ENCODE results near the gene HLA-DOB.

DNA sequence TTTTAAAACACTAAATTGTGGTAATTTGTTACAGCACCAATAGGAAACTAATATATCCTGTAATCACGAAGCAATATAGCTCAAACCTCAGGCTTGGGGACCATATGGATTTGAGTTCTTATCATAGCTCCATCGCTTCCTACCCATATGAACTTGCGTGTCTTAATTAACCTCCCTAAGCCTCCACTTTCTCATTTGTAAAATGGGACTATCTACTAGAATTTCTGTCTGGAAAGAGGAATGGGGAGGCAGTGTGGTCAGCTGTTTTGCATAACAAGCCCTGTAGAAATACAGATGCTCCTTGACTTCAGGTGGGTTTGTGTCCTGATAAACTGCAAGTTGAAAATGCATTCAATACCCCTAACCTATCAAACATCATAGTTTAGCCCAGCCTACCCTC is 17.1 kb downstream of the HLA-DOB start:
- TF ChIP-seq POLR2A (IDR thresholded peaks at IDR 0.05; ENCODE audit: low read depth, low read length) (no peak), POLR2AphosphoS5 (IDR thresholded peaks at IDR 0.05; ENCODE audit: low read depth, low read length) (no peak), TAF1 (IDR thresholded peaks at IDR 0.05; ENCODE audit: borderline replicate concordance, low read depth, low read length) (no peak)

Data from GM12892 (cell line).